HCT116 (cell line): ENCODE results near the gene TMEM130.

Source experiments
- EZH2 ChIP-seq: fragments of 200-600 bp; sonication (generic); IDR thresholded peaks from 2 replicates; pipeline ENCODE4 v1.6.1; 2017; ENCODE audit warnings: antibody characterized with exemption, mixed run types
- EZH2phosphoT487 ChIP-seq: fragments of 200-600 bp; IDR thresholded peaks from 2 replicates; pipeline ENCODE4 v1.6.1; 2018; ENCODE audit warnings: antibody characterized with exemption, borderline replicate concordance
- POLR2AphosphoS5 ChIP-seq: IDR thresholded peaks from 2 replicates; pipeline ENCODE4 v1.6.1; 2011; ENCODE audit warnings: mild to moderate bottlenecking, low read depth, low read length, moderate library complexity
- RAD21 ChIP-seq: IDR thresholded peaks from 2 replicates; pipeline ENCODE4 v1.6.1; 2012; ENCODE audit warnings: low read depth, mild to moderate bottlenecking
- SP1 ChIP-seq: IDR thresholded peaks from 2 replicates; pipeline ENCODE4 v1.6.1; 2012; ENCODE audit warnings: low read depth
- ZNF274 ChIP-seq: fragments of 200-500 bp; sonication (Bioruptor generic); IDR thresholded peaks from 2 replicates; pipeline ENCODE4 v1.6.1; 2014; ENCODE audit warnings: mild to moderate bottlenecking, low read depth, low read length, inconsistent platforms
- TF ChIP-seq, protein P1 (sequence below), 3 experiments: fragments of 200-600 bp in 1 of 3; sonication (generic) in 1 of 3; IDR thresholded peaks in 2 of 3; conservative IDR thresholded peaks in 1 of 3; 2 replicates each; pipeline ENCODE4 v1.5.1; 2012 to 2017; ENCODE audit warnings: low read depth in 2 of 3, low read length in 2 of 3, antibody characterized with exemption in 1 of 3, borderline replicate concordance in 1 of 3, control low read depth in 1 of 3, mild to moderate bottlenecking in 1 of 3, mixed read lengths in 1 of 3, mixed run types in 1 of 3, moderate library complexity in 1 of 3; ENCODE audit not compliant: insufficient read depth in 1 of 3
- TF ChIP-seq, protein P2 (sequence below): IDR thresholded peaks from 2 replicates; pipeline ENCODE4 v1.6.1; 2012

DNA sequence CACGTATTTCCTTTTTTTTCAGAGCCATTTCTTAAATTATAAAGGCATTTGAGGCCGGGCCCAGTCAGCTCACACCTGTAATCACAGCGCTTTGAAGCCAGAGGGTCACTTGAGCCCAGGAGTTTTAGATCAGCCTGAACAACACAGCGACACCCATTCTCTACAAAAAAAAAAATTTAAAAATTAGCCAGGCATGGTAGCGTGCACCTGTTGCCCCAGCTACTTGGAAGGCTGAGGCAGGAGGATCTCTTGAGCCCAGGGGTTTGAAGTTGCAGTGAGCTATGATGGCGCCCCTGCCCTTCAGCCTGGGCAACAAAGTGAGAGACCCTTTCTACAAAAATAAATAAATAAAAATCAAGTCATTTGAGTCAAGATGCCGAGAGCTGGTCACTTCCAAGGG, 3.0 kb downstream of the TMEM130 start:
- no peak for TF ChIP-seq EZH2
- TF ChIP-seq, protein P1, sequence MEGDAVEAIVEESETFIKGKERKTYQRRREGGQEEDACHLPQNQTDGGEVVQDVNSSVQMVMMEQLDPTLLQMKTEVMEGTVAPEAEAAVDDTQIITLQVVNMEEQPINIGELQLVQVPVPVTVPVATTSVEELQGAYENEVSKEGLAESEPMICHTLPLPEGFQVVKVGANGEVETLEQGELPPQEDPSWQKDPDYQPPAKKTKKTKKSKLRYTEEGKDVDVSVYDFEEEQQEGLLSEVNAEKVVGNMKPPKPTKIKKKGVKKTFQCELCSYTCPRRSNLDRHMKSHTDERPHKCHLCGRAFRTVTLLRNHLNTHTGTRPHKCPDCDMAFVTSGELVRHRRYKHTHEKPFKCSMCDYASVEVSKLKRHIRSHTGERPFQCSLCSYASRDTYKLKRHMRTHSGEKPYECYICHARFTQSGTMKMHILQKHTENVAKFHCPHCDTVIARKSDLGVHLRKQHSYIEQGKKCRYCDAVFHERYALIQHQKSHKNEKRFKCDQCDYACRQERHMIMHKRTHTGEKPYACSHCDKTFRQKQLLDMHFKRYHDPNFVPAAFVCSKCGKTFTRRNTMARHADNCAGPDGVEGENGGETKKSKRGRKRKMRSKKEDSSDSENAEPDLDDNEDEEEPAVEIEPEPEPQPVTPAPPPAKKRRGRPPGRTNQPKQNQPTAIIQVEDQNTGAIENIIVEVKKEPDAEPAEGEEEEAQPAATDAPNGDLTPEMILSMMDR (IDR thresholded peaks at IDR 0.05 in 2 of 3, conservative IDR thresholded peaks at IDR 0.05 in 1 of 3; ENCODE audit: borderline replicate concordance in 1 of 3, insufficient read depth in 1 of 3, low read depth in 2 of 3, low read length in 2 of 3) = no peak
- no peak for TF ChIP-seq SP1
- TF ChIP-seq POLR2AphosphoS5 = no peak
- no peak for TF ChIP-seq ZNF274
- TF ChIP-seq RAD21 = no peak
- TF ChIP-seq, protein P2, sequence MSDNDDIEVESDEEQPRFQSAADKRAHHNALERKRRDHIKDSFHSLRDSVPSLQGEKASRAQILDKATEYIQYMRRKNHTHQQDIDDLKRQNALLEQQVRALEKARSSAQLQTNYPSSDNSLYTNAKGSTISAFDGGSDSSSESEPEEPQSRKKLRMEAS = no peak
- TF ChIP-seq EZH2phosphoT487 = no peak
